SK-N-SH treated with all-trans-retinoic acid at 6 μM for 48 hours (cell line): Measurements from ENCODE around the gene ARF3.

ENCODE experiments used
- ATAC-seq: fragments of 200-7000 bp; cut with Tn5 transposase; 3 replicates; pipeline ENCODE4 v1.9.1; 2020; ENCODE audit warnings: mild to moderate bottlenecking, moderate library complexity
- BACH2 ChIP-seq: fragments of 250-450 bp; sonication (Bioruptor Pico); IDR thresholded peaks from 2 replicates; pipeline ENCODE4 v1.9.0; 2021; ENCODE audit warnings: mild to moderate bottlenecking, borderline replicate concordance
- CSDC2 ChIP-seq: fragments of 250-450 bp; sonication (Bioruptor Pico); IDR thresholded peaks from 2 replicates; pipeline ENCODE4 v1.5.0; 2020; ENCODE audit warnings: mild to moderate bottlenecking, moderate library complexity
- GLIS3 ChIP-seq: fragments of 250-450 bp; sonication (Bioruptor Pico); IDR thresholded peaks from 2 replicates; pipeline ENCODE4 v1.5.0; 2020; ENCODE audit warnings: mild to moderate bottlenecking, moderate library complexity
- ISL1 ChIP-seq: fragments of 250-450 bp; sonication (Bioruptor Pico); IDR thresholded peaks from 2 replicates; pipeline ENCODE4 v2.1.2; 2022; ENCODE audit warnings: mild to moderate bottlenecking, moderate library complexity
- OSR1 ChIP-seq: fragments of 250-450 bp; sonication (Bioruptor Pico); IDR thresholded peaks from 2 replicates; pipeline ENCODE4 v1.8.0; 2022; ENCODE audit warnings: moderate library complexity, mild to moderate bottlenecking, inconsistent platforms
- PATZ1 ChIP-seq: fragments of 250-450 bp; sonication (Bioruptor Pico); IDR thresholded peaks from 2 replicates; pipeline ENCODE4 v1.8.0; 2020; ENCODE audit warnings: mild to moderate bottlenecking, moderate library complexity, borderline replicate concordance
- POU6F1 ChIP-seq: fragments of 250-450 bp; sonication (Bioruptor Pico); IDR thresholded peaks from 2 replicates; pipeline ENCODE4 v1.8.0; 2021; ENCODE audit warnings: low read depth, mild to moderate bottlenecking, moderate library complexity, borderline replicate concordance
- PPARA ChIP-seq: fragments of 250-450 bp; sonication (Bioruptor Pico); IDR thresholded peaks from 2 replicates; pipeline ENCODE4 v1.5.0; 2020; ENCODE audit warnings: mild to moderate bottlenecking, borderline replicate concordance
- SNAI2 ChIP-seq: fragments of 250-450 bp; sonication (Bioruptor Pico); IDR thresholded peaks from 2 replicates; pipeline ENCODE4 v1.5.0; 2020; ENCODE audit warnings: mild to moderate bottlenecking, moderate library complexity
- TOX ChIP-seq: fragments of 250-450 bp; sonication (Bioruptor Pico); IDR thresholded peaks from 2 replicates; pipeline ENCODE4 v1.8.0; 2021; ENCODE audit warnings: mild to moderate bottlenecking, moderate library complexity, borderline replicate concordance
- ZC3H10 ChIP-seq: fragments of 250-450 bp; sonication (Bioruptor Pico); IDR thresholded peaks from 2 replicates; pipeline ENCODE4 v1.5.1; 2021; ENCODE audit warnings: mild to moderate bottlenecking, moderate library complexity
- ZNF70 ChIP-seq: fragments of 450-650 bp; formaldehyde crosslinking; IDR thresholded peaks from 2 replicates; pipeline ENCODE4 v1.5.0; 2020; ENCODE audit warnings: mild to moderate bottlenecking, moderate library complexity
- ZNF8 ChIP-seq: fragments of 450-650 bp; formaldehyde crosslinking; IDR thresholded peaks from 2 replicates; pipeline ENCODE4 v1.5.0; 2020; ENCODE audit warnings: mild to moderate bottlenecking, moderate library complexity
- TF ChIP-seq, protein P1 (sequence below): fragments of 250-450 bp; sonication (Bioruptor Pico); IDR thresholded peaks from 2 replicates; pipeline ENCODE4 v1.5.1; 2020; ENCODE audit warnings: low read depth, mild to moderate bottlenecking, moderate library complexity

Gene ARF3

GRCh38 chr12:48970702-48971334 lies 13.5 kb upstream of the ARF3 start:
- TF ChIP-seq, protein P1, sequence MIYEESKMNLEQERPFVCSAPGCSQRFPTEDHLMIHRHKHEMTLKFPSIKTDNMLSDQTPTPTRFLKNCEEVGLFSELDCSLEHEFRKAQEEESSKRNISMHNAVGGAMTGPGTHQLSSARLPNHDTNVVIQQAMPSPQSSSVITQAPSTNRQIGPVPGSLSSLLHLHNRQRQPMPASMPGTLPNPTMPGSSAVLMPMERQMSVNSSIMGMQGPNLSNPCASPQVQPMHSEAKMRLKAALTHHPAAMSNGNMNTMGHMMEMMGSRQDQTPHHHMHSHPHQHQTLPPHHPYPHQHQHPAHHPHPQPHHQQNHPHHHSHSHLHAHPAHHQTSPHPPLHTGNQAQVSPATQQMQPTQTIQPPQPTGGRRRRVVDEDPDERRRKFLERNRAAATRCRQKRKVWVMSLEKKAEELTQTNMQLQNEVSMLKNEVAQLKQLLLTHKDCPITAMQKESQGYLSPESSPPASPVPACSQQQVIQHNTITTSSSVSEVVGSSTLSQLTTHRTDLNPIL (CRISPR knock-in tag): no peak
- no peak for TF ChIP-seq ISL1 (CRISPR knock-in tag)
- no peak for TF ChIP-seq SNAI2 (CRISPR knock-in tag)
- TF ChIP-seq, all 23 proteins: peak for 0

GRCh38 chr12:48969833-48970701 lies 12.8 kb upstream of the ARF3 start:
- ATAC-seq: peak; percentile 17; the same call in 2 of the 3 replicates
- no peak for TF ChIP-seq OSR1 (CRISPR knock-in tag)

More at GRCh38 chr12:48970702-48971334, 13.5 kb upstream of the ARF3 start:
- ATAC-seq: no peak

DNA sequence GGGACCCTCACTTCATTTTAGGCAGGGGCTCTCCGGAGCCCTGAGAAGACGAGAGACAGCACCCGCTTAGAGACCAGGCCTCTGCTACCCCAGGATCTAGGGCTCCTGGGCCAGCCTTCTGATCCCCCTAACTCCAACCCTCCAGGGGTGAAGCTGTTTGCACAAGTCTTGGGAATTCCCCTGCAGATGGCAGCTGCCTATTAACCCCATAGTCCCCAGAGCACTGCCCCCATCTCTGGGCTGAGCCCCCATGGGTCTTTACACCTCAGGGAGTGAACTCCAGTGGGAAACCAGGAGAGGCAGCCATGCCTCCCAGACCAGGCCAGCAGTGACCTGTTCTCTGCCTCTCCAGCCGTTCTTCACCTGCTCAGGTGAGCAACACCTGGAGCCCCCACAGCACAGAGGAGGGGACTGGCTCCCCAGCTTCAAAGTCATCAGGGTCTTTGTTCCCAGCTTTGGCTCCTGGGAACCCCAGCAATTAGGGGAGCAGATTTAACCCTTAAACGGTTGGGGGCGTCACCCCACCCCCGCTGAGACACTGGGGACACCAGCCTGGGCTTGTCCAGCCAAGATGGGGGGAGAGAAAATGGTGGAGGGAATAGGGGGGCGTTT lies 12.0 kb upstream of the ARF3 start:
- TF ChIP-seq BACH2 (no peak), OSR1 (CRISPR knock-in tag) (no peak), PPARA (CRISPR knock-in tag) (no peak), PATZ1 (CRISPR knock-in tag) (no peak), ZNF70 (CRISPR knock-in tag) (no peak), CSDC2 (CRISPR knock-in tag) (no peak), ZNF8 (no peak)
- TF ChIP-seq, all 23 proteins: peak for 0
- no peak for ATAC-seq

DNA sequence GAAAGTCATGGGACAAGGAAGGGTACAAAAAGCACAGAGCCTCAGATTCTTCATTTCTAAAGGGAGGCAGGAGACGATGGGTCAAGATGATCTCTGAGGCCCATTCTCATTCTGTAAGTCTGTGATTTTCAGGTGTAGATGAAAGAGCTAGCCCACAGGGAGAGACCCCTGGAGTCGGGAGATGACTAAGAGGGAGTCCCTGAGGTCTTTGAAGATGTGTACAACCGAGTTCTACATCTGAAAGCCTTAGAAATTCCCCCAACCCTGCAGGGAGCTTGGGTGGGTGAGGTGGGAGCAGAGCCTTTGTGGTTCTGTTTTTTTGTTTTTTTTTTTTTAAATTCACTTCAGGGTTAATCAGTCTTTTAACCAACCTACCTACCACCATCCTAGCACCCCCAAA lies 11.2 kb upstream of the ARF3 start:
- ATAC-seq: no peak
- TF ChIP-seq ISL1 (CRISPR knock-in tag): no peak
- TF ChIP-seq, all 23 proteins: peak for 0

DNA sequence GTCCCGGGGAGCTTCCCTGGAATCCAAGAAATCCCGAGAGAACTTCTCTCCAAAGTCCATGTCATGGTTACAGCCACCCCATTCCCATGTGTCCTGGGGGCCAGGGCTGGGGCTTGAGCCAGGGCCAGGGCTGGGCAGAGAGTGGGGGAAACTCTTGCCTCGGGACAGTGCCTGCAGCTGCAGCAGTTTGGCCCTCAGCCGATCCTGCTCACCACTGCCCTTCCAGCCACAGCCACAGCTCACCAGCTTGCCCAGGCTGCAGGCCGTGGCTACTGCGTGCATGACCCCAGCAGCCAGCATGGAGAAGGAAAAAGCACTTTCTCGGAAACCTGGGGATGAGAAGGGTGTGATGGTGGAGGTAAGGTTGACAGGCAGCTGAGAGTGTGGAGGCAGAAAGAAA lies 10.7 kb upstream of the ARF3 start:
- no peak for TF ChIP-seq SNAI2 (CRISPR knock-in tag)
- no peak for TF ChIP-seq TOX (CRISPR knock-in tag)
- TF ChIP-seq ZC3H10 (CRISPR knock-in tag): no peak
- no peak for TF ChIP-seq POU6F1
- TF ChIP-seq OSR1 (CRISPR knock-in tag): no peak
- TF ChIP-seq GLIS3 (CRISPR knock-in tag): no peak
- no peak for TF ChIP-seq ZNF70 (CRISPR knock-in tag)
- no peak for TF ChIP-seq PATZ1 (CRISPR knock-in tag)
- TF ChIP-seq CSDC2 (CRISPR knock-in tag): no peak

More for the DNA sequence above, 10.7 kb upstream of the ARF3 start:
- ATAC-seq: no peak
